ENCODE results near the gene PPP1R1A. TPM values are rescaled to one million over a fixed set of nuclear protein-coding genes. Genes with fewer than 3 reads are reported as not detected.

PPP1R1A gene
- polyA plus RNA-seq, 1 donor (not counting 4 experiments of a cell fraction or from before 2014, with no cell fraction given), result not detected

GRCh38 chr12:54586620-54587019, 1.8 kb downstream of the PPP1R1A start:
- no peak overlapping the region for H3K4me3 ChIP-seq (ENCODE audit: control insufficient read depth in 2 of 3, extremely low read depth in 1 of 3, insufficient read depth in 2 of 3, low read depth in 1 of 3, low read length in 3 of 3)
- no peaks in the 10 kb centered on the region for H3K9me3 ChIP-seq (ENCODE audit: control insufficient read depth, low read depth, low read length)
- H3K4me1 ChIP-seq (ENCODE audit: control insufficient read depth, extremely low read depth, insufficient read depth, low read length), result no peaks in the 10 kb centered on the region
- H3K79me2 ChIP-seq (ENCODE audit: control insufficient read depth, insufficient read depth, low read length), result no peaks in the 10 kb centered on the region
- H3K9me1 ChIP-seq (ENCODE audit: control insufficient read depth, extremely low read depth, insufficient read depth, low read length), result no peaks in the 10 kb centered on the region
- H3K36me3 ChIP-seq (ENCODE audit: control insufficient read depth in 2 of 2, extremely low read depth in 1 of 2, insufficient read depth in 2 of 2, low read length in 2 of 2), result no peaks in the 10 kb centered on the region
- FAIRE-seq (no peak), DNase-seq (ENCODE audit: low read depth, low spot score) (no peak)
- H3K9ac ChIP-seq (ENCODE audit: control insufficient read depth, extremely low read depth, insufficient read depth, low read length), result no peak overlapping the region
- dilution Hi-C loops (cut with MboI; ENCODE audit: extremely low pct_ligation_motif_present, low sequenced_read_pairs), result no loop called here
- peaks cover 55% of the 10 kb centered on the region for H3K27me3 ChIP-seq (ENCODE audit: control insufficient read depth, extremely low read depth, insufficient read depth, low read length)
- H3K27ac ChIP-seq (ENCODE audit: control insufficient read depth, insufficient read depth, low read length), result no peak overlapping the region
- H4K20me1 ChIP-seq (ENCODE audit: control insufficient read depth, extremely low read depth, insufficient read depth, low read length), result no peaks in the 10 kb centered on the region
- no peak overlapping the region for H3K4me2 ChIP-seq (ENCODE audit: control insufficient read depth, extremely low read depth, insufficient read depth, low read depth, low read length)
- H2AFZ ChIP-seq (ENCODE audit: control insufficient read depth, low read length), result no peak overlapping the region
- TF ChIP-seq EZH2 (IDR thresholded peaks at IDR 0.05; ENCODE audit: low read length), result no peak
- TF ChIP-seq, protein P1, sequence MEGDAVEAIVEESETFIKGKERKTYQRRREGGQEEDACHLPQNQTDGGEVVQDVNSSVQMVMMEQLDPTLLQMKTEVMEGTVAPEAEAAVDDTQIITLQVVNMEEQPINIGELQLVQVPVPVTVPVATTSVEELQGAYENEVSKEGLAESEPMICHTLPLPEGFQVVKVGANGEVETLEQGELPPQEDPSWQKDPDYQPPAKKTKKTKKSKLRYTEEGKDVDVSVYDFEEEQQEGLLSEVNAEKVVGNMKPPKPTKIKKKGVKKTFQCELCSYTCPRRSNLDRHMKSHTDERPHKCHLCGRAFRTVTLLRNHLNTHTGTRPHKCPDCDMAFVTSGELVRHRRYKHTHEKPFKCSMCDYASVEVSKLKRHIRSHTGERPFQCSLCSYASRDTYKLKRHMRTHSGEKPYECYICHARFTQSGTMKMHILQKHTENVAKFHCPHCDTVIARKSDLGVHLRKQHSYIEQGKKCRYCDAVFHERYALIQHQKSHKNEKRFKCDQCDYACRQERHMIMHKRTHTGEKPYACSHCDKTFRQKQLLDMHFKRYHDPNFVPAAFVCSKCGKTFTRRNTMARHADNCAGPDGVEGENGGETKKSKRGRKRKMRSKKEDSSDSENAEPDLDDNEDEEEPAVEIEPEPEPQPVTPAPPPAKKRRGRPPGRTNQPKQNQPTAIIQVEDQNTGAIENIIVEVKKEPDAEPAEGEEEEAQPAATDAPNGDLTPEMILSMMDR (optimal IDR thresholded peaks at IDR 0.05 in 1 of 3, IDR thresholded peaks at IDR 0.05 in 1 of 3, conservative IDR thresholded peaks at IDR 0.05 in 1 of 3; ENCODE audit: extremely low read depth in 1 of 3, insufficient read depth in 2 of 3, low read length in 3 of 3), result no peak

DNA sequence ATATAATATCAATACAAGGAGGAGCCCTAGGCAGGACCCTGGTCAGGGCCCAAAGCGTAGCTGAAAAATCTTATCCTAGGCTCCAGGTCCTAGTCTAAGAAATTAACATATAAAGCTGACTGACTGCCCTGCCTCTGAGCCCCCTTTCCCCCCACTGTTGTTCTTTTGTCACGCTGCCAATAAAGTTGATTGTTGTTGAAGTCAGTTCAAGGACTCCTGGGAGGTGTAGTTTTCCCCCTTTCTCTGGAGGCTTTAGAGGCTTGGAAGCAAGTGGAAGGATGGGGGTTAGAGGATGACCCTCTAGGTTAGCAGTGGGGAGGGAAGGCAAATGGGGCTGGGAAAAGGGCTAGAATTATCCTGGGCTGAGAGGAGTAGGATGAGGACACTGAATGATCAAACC, 3.2 kb downstream of the PPP1R1A start:
- Histone ChIP-seq H4K20me1 (ENCODE audit: control insufficient read depth, extremely low read depth, insufficient read depth, low read length) (no peaks in the 10 kb centered on the region), H3K9me1 (ENCODE audit: control insufficient read depth, extremely low read depth, insufficient read depth, low read length) (no peaks in the 10 kb centered on the region), H3K27ac (ENCODE audit: control insufficient read depth, insufficient read depth, low read length) (no peak overlapping the region), H3K79me2 (ENCODE audit: control insufficient read depth, insufficient read depth, low read length) (no peaks in the 10 kb centered on the region), H3K4me2 (ENCODE audit: control insufficient read depth, extremely low read depth, insufficient read depth, low read depth, low read length) (no peak overlapping the region), H3K36me3 (ENCODE audit: control insufficient read depth in 2 of 2, extremely low read depth in 1 of 2, insufficient read depth in 2 of 2, low read length in 2 of 2) (no peaks in the 10 kb centered on the region), H3K4me1 (ENCODE audit: control insufficient read depth, extremely low read depth, insufficient read depth, low read length) (no peaks in the 10 kb centered on the region), H3K27me3 (ENCODE audit: control insufficient read depth, extremely low read depth, insufficient read depth, low read length) (peaks cover 46% of the 10 kb centered on the region), H2AFZ (ENCODE audit: control insufficient read depth, low read length) (no peak overlapping the region), H3K9ac (ENCODE audit: control insufficient read depth, extremely low read depth, insufficient read depth, low read length) (no peak overlapping the region), H3K4me3 (ENCODE audit: control insufficient read depth in 2 of 3, extremely low read depth in 1 of 3, insufficient read depth in 2 of 3, low read depth in 1 of 3, low read length in 3 of 3) (no peak overlapping the region), H3K9me3 (ENCODE audit: control insufficient read depth, low read depth, low read length) (no peaks in the 10 kb centered on the region)
- dilution Hi-C loops (cut with MboI; ENCODE audit: extremely low pct_ligation_motif_present, low sequenced_read_pairs), result no loop called here
- no peak for DNase-seq (ENCODE audit: low read depth, low spot score)
- no peak for TF ChIP-seq EZH2 (IDR thresholded peaks at IDR 0.05; ENCODE audit: low read length)
- TF ChIP-seq, protein P1 (optimal IDR thresholded peaks at IDR 0.05 in 1 of 3, IDR thresholded peaks at IDR 0.05 in 1 of 3, conservative IDR thresholded peaks at IDR 0.05 in 1 of 3; ENCODE audit: extremely low read depth in 1 of 3, insufficient read depth in 2 of 3, low read length in 3 of 3), result no peak
- FAIRE-seq, result no peak
